GM18858 (cell line): Measurements from ENCODE around the gene CHD6.

Experiments
- ATAC-seq: cut with Tn5 transposase; IDR thresholded peaks from one replicate; pipeline ENCODE4 v1.9.1; 2021; ENCODE audit not compliant: unreplicated experiment

CHD6 gene

GRCh38 chr20:41356951-41357350 is 261.2 kb downstream of the CHD6 start:
- no peak for ATAC-seq

GRCh38 chr20:41355598-41356203 is 262.5 kb downstream of the CHD6 start:
- no peak for ATAC-seq

- ATAC-seq, result no peak
Observed at GRCh38 chr20:41355192-41355591, 263.0 kb downstream of the CHD6 start.

GRCh38 chr20:41353530-41353929 is 264.6 kb downstream of the CHD6 start:
- no peak for ATAC-seq

GRCh38 chr20:41352666-41353065 is 265.5 kb downstream of the CHD6 start:
- ATAC-seq, result no peak

GRCh38 chr20:41352106-41352505 is 266.1 kb downstream of the CHD6 start:
- no peak for ATAC-seq
